ENCODE measurements around the gene SLF2. TPM values are rescaled to one million over a fixed set of nuclear protein-coding genes. Genes with fewer than 3 reads are reported as not detected.
A peak's percentile ranks its signal among the peaks of the same experiment; 100 is the strongest.

SLF2 gene
- total RNA-seq, 2 donors from 2014 or later = 15.1 to 21.9 TPM

DNA sequence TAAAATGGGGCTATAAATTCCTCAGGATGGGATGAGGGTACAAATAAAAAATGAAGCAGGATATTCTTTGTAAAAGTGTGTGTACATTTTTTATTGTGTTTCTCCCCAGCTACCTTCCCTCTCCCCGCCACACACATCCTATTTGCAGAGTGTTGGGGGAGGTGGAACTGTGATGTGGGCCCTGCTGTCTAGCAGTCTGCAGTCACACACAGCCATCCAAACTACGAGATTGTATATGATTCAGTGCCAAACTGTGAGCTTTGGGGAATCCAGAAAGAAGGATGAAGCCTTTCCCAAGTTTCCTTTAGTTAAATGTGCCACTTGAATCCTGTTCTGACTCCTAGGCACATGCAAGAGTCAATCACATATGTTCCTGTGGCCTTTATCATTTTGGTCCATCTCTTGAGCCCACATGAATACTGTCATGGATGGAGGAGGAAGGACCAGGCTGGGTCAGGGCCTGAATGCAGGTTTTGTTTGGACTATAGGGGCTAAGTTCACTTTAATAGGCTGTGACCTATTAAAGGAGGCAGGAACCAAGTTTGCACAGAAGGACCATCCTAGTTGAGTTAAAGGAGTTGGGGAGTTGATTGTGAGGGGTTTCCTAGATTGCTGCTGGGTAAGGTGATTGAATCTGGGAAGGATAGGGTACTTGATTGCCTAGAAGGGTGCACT, 55.4 kb downstream of the SLF2 start:
- peak overlapping the region; percentile 92 for H3K27ac ChIP-seq
- TF ChIP-seq, protein P1, sequence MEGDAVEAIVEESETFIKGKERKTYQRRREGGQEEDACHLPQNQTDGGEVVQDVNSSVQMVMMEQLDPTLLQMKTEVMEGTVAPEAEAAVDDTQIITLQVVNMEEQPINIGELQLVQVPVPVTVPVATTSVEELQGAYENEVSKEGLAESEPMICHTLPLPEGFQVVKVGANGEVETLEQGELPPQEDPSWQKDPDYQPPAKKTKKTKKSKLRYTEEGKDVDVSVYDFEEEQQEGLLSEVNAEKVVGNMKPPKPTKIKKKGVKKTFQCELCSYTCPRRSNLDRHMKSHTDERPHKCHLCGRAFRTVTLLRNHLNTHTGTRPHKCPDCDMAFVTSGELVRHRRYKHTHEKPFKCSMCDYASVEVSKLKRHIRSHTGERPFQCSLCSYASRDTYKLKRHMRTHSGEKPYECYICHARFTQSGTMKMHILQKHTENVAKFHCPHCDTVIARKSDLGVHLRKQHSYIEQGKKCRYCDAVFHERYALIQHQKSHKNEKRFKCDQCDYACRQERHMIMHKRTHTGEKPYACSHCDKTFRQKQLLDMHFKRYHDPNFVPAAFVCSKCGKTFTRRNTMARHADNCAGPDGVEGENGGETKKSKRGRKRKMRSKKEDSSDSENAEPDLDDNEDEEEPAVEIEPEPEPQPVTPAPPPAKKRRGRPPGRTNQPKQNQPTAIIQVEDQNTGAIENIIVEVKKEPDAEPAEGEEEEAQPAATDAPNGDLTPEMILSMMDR (IDR thresholded peaks at IDR 0.05) = no peak
- H3K9me3 ChIP-seq = no peaks in the 10 kb centered on the region
- H3K36me3 ChIP-seq = no peaks in the 10 kb centered on the region
- peak overlapping the region in 1 of 2 donors; percentile 95 for H3K9ac ChIP-seq (ENCODE audit: low read depth in 2 of 2, low read length in 2 of 2)
- H3K4me3 ChIP-seq = no peak overlapping the region
- peak; percentile 53 for DNase-seq
- intact Hi-C loops (cut with DNase I) = loop anchor here (10.0 kb wide), 1 partner anchor 53 kb away; the partner anchor contains the start of gene SLF2
- no peaks in the 10 kb centered on the region for H3K27me3 ChIP-seq
- no peaks in the 10 kb centered on the region for H3K4me1 ChIP-seq

DNA sequence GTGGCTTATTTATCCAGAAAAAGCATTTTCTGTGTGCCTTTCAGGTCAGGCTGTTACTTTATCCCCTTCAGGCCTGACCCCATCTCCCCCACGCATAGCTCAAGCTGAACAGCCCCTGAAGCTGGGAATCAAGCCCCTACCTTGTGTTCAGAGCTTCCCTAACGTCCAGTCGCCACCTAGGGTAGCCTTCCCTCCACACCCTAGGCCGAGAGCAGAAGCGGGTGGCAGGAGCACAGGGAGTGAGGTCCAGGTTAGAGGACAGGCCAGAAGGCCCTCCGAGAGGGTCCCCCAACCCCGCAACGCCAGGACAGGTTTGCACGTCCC, 56.1 kb downstream of the SLF2 start:
- Histone ChIP-seq H3K9me3 (no peaks in the 10 kb centered on the region), H3K4me1 (no peaks in the 10 kb centered on the region), H3K9ac (ENCODE audit: low read depth in 2 of 2, low read length in 2 of 2) (peak overlapping the region; percentile 74 to 95), H3K27me3 (no peaks in the 10 kb centered on the region), H3K4me3 (peak overlapping the region; percentile 85), H3K27ac (peak overlapping the region; percentile 92), H3K36me3 (no peaks in the 10 kb centered on the region)
- peak; percentile 52 for DNase-seq
- intact Hi-C loops (cut with DNase I) = loop anchor here (10.0 kb wide), 1 partner anchor 54 kb away; the partner anchor contains the start of gene SLF2
- TF ChIP-seq, protein P1 (IDR thresholded peaks at IDR 0.05) = no peak

DNA sequence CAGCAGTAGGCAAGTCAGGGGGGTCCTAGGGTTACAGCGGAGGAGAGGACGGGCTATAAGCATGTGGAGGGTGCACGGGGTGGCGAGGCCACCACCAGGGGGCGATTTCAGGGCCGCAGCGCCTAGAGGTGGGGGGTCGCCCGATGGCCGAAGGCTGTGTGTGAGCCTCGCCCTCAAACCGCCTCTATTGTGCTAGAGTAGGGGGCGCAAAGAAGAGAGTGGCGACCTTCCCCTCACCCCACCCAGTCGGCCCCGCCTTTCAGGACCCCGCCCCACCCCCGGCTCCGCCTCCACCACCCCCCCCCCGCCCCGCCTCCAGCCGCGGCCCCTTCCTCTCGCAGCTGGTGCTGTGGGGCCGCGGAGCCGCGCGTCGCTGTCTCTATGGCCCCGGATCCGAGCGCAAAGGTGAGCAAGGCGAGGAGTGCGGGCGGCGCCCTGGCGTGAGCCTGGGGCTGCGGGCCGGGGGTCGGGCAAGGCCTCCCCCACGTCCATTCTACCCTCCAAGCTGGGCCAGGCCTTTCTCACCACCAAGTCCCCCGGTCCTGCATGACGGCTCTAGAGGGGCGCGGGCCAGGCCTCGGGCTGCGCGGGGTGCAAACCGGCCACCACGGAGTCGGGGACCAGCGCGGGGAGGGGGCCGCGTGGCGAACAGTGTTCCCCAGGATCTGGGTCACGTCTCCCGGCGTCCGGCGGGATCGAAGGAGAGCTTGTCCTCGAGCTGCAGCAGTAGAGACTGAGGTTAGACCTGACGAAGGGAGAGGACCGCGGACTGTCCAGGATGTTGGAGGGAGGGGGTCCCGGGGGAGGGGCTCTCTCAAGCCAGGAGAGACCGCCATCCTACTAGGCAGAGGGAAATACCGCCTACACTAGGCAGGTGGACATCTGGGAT, 56.7 kb downstream of the SLF2 start, which contains the start of gene SEMA4G:
TSS of gene SEMA4G (plus strand) at position 318 of the 889 bp plus-strand sequence. CDS start 3,409 bp downstream, outside the sequence.
- H3K4me3 ChIP-seq = peak within 1 kb of the TSS; percentile 85
- intact Hi-C loops (cut with DNase I) = loop anchor here (10.0 kb wide), 1 partner anchor 55 kb away; the partner anchor contains the start of gene SLF2
- H3K27me3 ChIP-seq = no peaks in the 10 kb centered on the region
- H3K27ac ChIP-seq = peak within 1 kb of the TSS; percentile 92
- H3K36me3 ChIP-seq = no peaks in the 10 kb centered on the region
- TF ChIP-seq, protein P1 (IDR thresholded peaks at IDR 0.05) = peak; percentile 56
- no peaks in the 10 kb centered on the region for H3K4me1 ChIP-seq
- DNase-seq = peak; percentile 62
- H3K9me3 ChIP-seq = no peaks in the 10 kb centered on the region
- peak within 1 kb of the TSS; percentile 93 to 95 for H3K9ac ChIP-seq (ENCODE audit: low read depth in 2 of 2, low read length in 2 of 2)

DNA sequence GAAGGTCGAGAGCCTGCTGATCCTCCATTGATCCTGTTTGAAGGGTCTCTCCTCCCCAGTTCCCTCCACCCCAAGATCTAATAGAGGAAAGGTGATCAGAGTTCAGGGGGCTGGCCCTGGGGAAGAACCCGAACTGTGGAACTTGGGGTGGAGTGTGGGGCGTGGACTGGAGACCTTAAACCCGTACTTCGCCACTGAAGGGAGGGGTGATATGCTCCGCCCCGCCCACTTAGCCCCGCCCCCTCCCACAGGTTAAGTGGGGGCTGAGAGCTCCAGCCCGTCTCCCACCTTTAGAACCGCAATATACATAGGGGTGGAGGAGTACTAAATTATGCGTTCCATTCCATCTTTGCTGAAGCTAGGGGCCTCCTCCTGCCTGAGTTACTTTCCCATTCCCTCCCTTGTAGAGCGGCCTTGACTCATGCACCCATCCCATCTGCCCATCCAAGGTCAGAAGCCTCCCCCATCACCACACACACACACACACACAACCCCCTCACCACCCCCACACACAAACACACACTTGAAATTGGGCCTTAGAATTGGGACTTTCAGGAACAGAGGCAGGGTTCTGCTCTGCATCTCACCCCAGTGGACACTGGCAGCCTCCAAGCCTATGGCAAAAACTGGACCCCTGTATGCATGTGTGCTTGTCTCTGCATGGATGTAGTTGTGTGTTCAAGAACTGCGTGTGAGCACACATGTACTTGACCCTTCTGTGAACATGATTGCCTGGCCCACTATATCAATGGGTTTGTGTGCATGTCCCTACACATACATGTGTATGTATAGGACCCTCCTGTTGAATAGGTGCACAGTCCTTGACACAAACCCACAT, 57.5 kb downstream of the SLF2 start:
- Histone ChIP-seq H3K9ac (ENCODE audit: low read depth in 2 of 2, low read length in 2 of 2) (peak overlapping the region; percentile 93 to 95), H3K4me1 (no peaks in the 10 kb centered on the region), H3K9me3 (no peaks in the 10 kb centered on the region), H3K36me3 (no peaks in the 10 kb centered on the region), H3K27ac (peak overlapping the region; percentile 92), H3K4me3 (peak overlapping the region; percentile 85), H3K27me3 (no peaks in the 10 kb centered on the region)
- TF ChIP-seq, protein P1 (IDR thresholded peaks at IDR 0.05) = no peak
- DNase-seq = peak; percentile 95
- intact Hi-C loops (cut with DNase I) = no loop called here
